Measurements from ENCODE around the gene ZFHX3.

- no peak for TF ChIP-seq CTCF (IDR thresholded peaks at IDR 0.05)
- no peak for TF ChIP-seq POLR2A (IDR thresholded peaks at IDR 0.05)
These were observed 119.6 kb downstream of the ZFHX3 start for GRCh38 chr16:72928090-72928981.

Measured in right lobe of liver (tissue), 4 donors.